Transverse colon (tissue), 3 donors: ENCODE data around the gene THADA.
"Not testable (repeated sequence)": the region's sequence is repeated elsewhere in the genome, so short reads cannot be mapped to it uniquely, and the experiment has no call there.

Experiments used
- EP300 ChIP-seq: sonication (generic); formaldehyde crosslinking; IDR thresholded peaks from one replicate; pipeline ENCODE4 v1.6.1; 2017; ENCODE audit warnings: antibody characterized with exemption, low read depth
- TF ChIP-seq, protein P1 (sequence below), 5 experiments: fragments of 200-600 bp in 3 of 5; fragments of 450-650 bp in 2 of 5; sonication (generic) in 3 of 5; IDR thresholded peaks; 1 replicate in 2 of 5; 2 replicates in 3 of 5; pipeline ENCODE4 v1.5.1; 2016 to 2017; ENCODE audit warnings: antibody characterized with exemption in 5 of 5, inconsistent platforms in 3 of 5, mild to moderate bottlenecking in 2 of 5, moderate library complexity in 1 of 5

DNA sequence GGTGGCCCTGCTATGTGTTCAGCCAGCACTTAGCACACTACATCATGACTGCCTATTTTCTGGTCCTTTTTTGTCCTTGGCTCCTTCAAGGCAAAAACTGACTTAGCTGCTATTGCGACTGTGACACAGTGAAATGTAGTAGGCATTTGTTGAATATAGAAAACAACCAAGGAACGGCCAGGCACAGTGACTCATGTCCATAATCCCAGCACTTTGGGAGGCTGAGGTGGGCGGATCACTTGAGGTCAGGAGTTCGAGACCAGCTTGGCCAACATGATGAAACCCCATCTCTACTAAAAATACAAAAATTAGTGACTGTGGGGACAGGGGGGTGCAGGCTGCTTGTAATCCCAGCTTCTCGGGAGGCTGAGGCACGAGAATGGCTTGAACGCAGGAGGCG is 199.5 kb downstream of the THADA start:
- TF ChIP-seq, protein P1, sequence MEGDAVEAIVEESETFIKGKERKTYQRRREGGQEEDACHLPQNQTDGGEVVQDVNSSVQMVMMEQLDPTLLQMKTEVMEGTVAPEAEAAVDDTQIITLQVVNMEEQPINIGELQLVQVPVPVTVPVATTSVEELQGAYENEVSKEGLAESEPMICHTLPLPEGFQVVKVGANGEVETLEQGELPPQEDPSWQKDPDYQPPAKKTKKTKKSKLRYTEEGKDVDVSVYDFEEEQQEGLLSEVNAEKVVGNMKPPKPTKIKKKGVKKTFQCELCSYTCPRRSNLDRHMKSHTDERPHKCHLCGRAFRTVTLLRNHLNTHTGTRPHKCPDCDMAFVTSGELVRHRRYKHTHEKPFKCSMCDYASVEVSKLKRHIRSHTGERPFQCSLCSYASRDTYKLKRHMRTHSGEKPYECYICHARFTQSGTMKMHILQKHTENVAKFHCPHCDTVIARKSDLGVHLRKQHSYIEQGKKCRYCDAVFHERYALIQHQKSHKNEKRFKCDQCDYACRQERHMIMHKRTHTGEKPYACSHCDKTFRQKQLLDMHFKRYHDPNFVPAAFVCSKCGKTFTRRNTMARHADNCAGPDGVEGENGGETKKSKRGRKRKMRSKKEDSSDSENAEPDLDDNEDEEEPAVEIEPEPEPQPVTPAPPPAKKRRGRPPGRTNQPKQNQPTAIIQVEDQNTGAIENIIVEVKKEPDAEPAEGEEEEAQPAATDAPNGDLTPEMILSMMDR (IDR thresholded peaks at IDR 0.05): not testable (repeated sequence)
- not testable (repeated sequence) for TF ChIP-seq EP300
